OCI-M1 (cell line): ENCODE measurements around the gene CDC42BPB.

ENCODE experiments used
- DNase-seq: peaks from one replicate; lab custom pipeline; 2025; lab: John Stamatoyannopoulos, UW

CDC42BPB gene

GRCh38 chr14:102993523-102993922 is 63.8 kb downstream of the CDC42BPB start:
- no peak for DNase-seq

GRCh38 chr14:102991376-102991775 is 66.0 kb downstream of the CDC42BPB start:
- DNase-seq: no peak

DNA sequence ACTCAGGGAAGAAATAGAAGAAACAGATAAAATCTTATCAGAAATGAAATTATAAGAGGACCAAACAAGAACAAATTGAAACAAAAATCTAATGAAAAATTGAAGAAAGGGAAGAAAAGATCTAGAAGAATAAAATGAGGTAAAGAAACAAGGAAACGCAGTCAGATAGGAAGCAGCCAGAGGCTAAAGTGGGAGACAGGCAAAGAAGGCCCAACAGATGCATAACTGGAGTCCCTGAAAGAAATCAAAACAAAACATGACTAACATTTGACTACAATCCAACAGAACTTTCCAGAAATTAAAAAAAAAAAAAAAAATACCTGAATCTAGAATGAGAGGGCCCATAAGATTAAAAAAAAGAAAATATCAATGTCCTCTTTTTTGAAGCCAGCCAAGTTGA is 69.3 kb downstream of the CDC42BPB start:
- DNase-seq: peak; percentile 1

GRCh38 chr14:102986810-102987579 is 70.4 kb downstream of the CDC42BPB start:
- DNase-seq: no peak

- no peak for DNase-seq
Observed at GRCh38 chr14:102985665-102986064, 71.7 kb downstream of the CDC42BPB start.

DNA sequence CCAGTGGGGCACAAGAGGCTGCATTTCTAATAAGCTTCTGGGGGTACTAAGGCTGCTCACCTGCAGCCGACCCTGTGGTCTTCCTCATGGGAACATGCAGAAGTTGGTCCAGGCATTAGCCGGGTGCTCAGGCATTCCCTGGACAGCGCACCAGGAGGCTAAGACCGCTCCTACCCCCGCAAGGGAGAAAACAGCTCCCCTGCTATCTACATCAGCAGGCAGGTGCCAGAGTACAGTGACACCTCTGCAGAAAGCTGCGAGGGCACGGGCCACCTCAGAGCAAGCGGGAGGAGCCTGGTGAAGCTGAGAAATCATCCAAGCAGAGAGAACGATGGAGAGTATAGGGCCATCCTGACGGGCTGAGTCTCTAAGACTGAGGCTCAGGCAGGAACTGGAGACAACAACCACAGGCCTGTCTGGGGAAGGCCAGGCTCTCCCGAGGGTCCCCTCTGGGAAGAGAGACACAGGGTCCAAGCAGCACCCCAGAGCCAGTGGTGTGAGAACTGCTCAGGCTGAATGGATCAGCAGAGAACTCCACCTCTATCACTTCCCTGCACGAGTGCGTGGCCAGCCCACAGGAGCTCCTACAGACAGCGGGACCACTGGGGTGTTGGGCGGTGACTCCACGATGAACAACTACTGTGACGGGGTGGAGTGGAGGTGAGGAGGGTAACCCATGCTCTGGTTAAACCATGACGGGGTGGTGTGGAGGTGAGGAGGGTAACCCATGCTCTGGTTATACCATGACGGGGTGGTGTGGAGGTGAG is 72.8 kb downstream of the CDC42BPB start:
- no peak for DNase-seq

DNA sequence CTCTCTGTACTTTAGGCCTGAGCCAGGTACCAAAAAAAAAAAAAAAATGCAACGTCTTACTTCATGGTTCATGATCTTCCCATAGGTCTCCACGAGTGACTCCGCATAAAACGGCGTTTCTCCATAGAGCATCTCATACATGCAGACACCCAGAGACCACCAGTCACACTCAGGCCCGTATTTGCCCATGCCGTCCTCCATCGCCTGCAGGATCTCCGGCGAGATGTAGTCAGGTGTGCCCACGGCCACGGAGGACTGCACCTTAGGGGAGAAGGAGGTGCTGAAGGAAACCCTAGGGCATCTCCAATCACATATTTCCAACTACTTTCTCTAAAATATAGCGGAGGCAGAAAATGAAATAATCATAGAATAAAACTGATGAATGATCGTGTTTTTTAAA is 73.9 kb downstream of the CDC42BPB start:
- no peak for DNase-seq

DNA sequence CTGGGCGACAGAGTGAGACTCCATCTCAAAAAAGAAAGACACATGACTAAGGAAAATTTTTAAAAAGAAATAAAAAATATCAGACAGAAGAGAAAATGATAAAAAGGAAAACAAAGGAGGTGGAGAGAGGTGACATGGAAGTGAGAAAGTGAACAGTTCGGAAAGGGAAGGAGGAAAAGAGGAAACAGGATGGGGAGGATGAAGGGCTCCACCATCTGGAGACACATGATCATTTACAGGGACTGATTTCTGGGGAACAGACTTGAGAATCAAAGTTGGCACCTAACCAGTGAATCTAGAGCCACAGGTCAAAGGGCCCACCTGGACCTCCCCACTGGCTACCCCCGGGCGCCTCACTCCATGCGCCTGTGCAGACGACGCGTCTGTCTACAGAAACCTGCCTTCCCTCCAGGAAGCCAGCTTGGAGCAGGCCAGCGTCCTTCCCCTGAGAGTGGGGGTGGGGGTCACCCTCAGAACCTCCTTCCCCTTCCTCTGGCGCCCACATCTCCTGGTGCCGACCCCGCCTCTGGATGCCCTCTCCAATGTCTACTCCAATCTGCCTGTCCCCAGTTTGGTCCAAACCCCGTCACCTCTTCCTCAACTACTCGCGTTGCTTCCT is 74.4 kb downstream of the CDC42BPB start:
- DNase-seq: no peak

DNA sequence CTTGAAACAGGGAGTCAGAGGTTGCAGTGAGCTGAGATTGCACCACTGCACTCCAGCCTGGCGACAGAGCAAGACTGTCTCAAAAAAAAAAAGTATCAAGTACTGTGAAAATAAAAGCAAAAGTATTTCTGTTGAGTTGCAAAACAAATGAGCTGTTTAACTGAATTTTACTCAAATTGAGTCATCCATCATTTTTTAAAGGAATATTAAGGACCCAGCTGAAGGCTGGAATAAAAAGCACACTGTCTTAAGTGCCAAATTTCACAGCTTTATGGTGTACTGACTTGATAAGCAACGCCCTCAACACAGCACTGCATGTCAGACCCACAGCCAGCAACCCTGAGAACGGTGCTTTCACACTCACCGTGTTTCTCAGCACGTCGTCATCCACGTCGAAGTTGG is 76.9 kb downstream of the CDC42BPB start:
- DNase-seq: no peak

DNA sequence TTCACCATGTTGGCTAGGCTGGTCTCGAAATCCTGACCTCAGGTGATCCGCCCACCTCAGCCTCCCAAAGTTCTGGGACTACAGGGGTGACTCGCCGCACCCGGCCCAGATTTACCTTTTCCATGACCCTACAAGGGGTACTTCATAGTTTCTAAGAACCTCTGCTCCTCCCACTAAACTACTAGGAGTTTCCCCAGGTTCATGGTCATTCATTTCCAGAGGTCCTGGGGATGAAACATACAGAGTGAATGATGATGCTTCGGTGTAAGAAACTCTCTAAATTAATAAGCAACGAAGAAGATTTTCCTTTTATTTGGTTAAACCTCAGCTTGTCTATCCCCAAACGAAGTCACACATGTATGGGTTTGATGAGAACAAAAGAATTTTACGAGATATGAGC is 77.9 kb downstream of the CDC42BPB start:
- DNase-seq: no peak

GRCh38 chr14:102977475-102977874 is 79.9 kb downstream of the CDC42BPB start:
- no peak for DNase-seq

DNA sequence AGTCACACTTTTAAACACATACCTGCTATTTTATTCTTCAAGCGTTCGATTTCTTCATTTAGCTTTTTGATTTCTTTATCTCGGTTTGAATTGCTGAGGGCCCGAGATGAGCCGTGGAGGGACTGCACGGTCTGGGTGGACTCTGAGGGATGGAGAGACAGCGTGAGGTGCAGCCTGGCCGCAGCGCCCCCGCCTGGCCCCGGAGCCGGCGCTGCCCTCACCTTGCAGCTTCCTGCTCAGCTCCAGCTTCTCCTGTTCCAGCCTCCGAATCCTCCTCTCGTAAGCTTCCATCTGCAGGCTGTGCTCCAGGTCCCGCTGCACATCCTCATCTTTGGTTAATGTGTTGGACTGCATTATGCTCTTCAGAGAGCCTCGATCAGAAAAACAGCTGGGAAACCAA is 81.7 kb downstream of the CDC42BPB start:
- no peak for DNase-seq

GRCh38 chr14:102973706-102974285 is 83.6 kb downstream of the CDC42BPB start:
- DNase-seq: no peak

DNA sequence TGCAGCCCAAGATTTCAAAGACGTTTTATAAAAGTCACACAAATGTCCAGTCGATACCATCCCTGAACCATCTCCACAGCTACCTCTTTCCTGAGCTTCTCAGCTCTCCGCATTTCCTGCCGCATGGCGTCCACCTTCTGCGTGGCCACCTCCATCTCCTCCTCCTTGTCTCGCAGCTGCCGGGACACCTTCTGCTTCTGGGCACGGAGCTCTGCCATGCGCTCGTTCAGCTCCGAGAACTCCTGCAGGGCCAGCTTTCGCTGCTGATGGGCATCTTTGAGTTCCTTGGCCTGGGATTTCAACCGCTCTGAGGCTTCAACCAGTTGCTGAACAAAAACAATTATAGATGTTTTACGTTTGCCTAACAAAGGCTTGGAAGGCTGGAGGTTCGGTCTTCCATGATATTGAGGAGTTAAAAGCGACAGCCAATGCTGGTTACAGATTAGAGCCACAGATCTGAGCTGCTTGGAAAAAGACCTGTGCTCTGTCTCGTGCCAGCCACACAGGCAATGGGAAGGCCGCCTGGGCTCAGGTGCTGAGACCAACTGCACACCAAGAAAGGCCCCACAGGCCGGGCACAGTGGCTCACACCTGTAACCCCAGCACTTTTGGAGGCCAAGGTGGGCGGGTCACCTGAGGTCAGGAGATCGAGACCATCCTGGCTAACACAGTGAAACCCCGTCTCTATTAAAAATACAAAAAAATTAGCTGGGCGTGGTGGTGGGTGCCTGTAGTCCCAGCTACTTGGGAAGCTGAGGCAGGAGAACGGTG is 85.3 kb downstream of the CDC42BPB start:
- no peak for DNase-seq

GRCh38 chr14:102971314-102971713 is 86.0 kb downstream of the CDC42BPB start:
- no peak for DNase-seq

- no peak for DNase-seq
Observed at GRCh38 chr14:102970496-102970895, 86.9 kb downstream of the CDC42BPB start.

DNA sequence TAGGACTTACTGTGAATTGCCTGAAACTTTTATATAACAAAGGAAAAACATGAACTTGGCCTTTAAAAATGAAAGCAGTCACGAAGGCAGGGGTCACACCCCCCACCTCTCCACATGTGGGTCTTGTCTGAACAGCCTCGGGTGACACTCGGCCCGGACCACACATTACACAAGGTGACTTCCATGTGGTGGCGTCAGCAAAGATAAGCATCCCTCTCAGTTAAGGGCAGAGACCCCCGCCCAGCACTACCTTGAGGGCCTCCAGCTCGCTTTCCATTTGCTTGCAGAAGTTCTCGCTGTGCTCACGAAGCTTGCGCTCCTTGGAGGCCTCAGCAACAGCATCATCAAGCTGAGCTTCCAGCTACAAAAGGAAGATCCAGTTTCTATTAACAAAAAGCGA is 87.4 kb downstream of the CDC42BPB start:
- no peak for DNase-seq

DNA sequence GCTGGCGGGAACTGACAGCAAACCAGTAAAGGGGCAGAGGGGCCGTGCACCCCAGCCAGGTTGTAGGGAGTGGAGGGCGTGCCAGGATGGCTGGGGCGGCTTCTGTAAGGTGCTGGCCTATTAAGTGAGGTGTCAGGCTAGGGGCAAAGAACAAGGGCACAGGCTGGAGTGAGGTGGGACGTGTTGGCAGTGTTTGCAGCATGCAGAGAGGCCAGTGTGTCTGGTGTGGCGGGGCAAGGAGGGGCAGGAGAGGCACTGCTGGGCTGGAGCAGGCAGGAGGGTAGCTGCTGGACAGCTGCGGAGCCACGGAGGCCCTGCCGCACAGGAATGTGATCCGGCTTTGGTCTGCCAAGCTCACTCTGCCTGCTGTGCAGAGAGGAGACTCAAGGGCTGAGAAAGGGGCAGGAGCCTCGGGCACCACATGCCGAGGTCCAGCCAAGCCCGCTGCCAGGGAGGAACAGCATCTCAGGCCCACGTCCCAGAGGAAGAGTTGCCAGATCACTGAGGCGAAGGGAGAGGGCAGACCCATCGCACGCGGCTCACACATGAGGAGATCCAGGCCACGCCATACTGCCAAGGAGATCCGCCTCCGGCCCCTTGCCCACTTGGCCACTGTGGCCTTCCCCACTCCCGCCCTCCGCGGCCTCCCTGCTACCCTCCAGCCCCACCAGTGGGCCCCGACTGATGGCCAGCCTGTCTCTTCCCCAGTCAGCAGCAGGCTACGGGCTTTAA is 88.1 kb downstream of the CDC42BPB start:
- no peak for DNase-seq

- no peak for DNase-seq
Observed at GRCh38 chr14:102968306-102968705, 89.0 kb downstream of the CDC42BPB start.

DNA sequence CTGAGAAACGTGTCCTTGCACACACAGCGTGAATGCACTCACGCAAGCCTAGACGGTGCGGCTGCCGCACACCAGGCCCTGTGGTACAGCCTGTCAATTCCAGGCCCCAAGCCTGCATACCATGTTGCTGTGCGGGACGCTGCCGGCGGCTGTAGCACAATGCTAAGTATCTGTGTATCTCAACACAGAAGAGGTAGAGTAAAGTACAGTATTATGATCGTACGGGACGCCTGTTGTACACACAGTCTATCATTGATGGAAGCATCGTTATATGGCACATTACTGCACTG is 89.9 kb downstream of the CDC42BPB start:
- DNase-seq: no peak

GRCh38 chr14:102966681-102967505 is 90.5 kb downstream of the CDC42BPB start:
- no peak for DNase-seq
